Measurements from ENCODE around the gene DBP.

The DBP gene

DNA sequence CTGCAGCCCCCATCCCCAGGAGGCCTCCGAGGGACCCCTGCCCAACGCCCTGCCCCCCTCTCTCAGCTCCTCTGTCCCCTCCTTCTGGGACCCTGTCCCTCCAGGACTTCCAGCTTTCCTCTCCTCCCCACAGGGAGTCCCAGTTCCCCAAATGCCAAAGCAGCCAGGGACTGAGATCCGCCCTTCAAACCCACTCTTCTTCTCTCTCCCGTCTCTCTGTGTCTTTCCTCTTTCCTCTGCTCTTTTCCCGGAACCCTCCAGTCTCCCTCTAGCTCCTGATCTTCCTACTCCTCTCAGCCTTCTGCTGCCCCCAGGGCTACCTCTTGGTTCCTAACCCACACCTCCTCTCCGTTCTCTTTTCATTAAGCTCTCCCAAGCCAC lies 8.4 kb upstream of the DBP start:
- H3K27me3 ChIP-seq (ENCODE audit: control insufficient read depth, insufficient read depth, low read length): no peaks in the 10 kb centered on the region
- H3K4me3 ChIP-seq (ENCODE audit: low read length): peak overlapping the region; percentile 76
- H3K36me3 ChIP-seq (ENCODE audit: control insufficient read depth, insufficient read depth, low read length): no peaks in the 10 kb centered on the region
- H3K27ac ChIP-seq (ENCODE audit: low read depth, low read length): peak overlapping the region; percentile 86
- H3K4me1 ChIP-seq (ENCODE audit: control insufficient read depth, insufficient read depth, low read length): peaks cover 10% of the 10 kb centered on the region
- no peak overlapping the region for H3K9ac ChIP-seq (ENCODE audit: low read length)

DNA sequence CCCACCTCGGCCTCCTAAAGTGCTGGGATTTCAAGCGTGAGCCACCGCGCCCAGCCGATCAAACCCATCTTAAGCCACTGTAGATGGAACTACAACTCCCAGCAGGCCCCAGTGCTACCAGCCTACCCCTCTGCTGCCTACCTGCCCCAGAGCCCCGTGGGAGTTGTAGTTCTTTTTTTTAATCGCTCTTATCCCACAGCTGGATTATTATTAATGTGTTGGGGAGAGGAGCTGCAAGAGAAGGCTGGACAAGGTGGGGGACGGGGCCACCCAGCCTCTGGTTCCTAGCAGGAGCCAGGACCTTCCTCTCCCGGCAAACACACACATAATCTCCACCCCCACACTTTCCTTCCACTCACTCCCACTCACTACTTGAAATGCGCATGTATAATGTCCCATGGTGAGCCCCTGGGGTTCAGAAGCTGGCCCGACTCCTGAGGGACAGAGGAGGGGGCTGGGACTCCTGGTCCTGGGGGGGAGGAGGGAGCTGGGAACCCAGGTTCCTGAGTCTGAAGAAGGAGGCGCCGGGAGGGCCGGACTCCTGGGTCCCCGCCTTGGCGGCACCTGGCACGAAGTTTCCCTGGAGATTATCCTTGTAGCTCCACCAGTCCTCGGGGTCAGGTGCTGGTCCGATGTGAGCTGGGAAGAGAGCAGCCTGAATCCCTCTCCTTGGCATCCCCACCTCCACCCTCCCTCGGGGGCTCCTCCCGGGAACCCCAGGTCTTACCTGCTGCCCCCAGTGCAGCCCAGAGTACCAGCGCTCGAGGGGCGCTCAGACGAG lies 7.8 kb upstream of the DBP start:
- peak overlapping the region; percentile 76 for H3K4me3 ChIP-seq (ENCODE audit: low read length)
- peak overlapping the region; percentile 86 for H3K27ac ChIP-seq (ENCODE audit: low read depth, low read length)
- H3K36me3 ChIP-seq (ENCODE audit: control insufficient read depth, insufficient read depth, low read length): no peaks in the 10 kb centered on the region
- no peak overlapping the region for H3K9ac ChIP-seq (ENCODE audit: low read length)
- peaks cover 10% of the 10 kb centered on the region for H3K4me1 ChIP-seq (ENCODE audit: control insufficient read depth, insufficient read depth, low read length)
- H3K27me3 ChIP-seq (ENCODE audit: control insufficient read depth, insufficient read depth, low read length): no peaks in the 10 kb centered on the region

DNA sequence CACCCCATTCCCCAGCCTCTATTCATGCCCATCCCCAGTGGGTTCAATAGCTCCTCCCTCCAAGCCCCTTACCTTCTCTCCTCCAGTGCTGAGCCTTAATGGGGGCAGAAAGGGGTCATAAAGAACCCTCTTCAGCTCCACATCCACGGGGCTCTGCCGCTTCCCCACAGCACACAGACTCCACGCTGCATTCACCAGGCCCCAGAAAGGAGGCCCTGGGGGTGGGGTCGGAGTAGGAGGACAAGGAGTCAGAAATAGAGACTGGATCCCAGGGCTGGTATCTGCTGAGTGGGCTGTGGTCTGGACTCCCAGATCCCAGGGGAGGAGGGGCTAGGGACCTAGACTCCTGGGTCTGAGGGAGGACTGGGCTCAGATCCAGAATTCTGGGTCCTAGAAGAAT lies 7.2 kb upstream of the DBP start:
- H3K4me1 ChIP-seq (ENCODE audit: control insufficient read depth, insufficient read depth, low read length): peaks cover 10% of the 10 kb centered on the region
- H3K27ac ChIP-seq (ENCODE audit: low read depth, low read length): no peak overlapping the region
- no peaks in the 10 kb centered on the region for H3K27me3 ChIP-seq (ENCODE audit: control insufficient read depth, insufficient read depth, low read length)
- no peak overlapping the region for H3K9ac ChIP-seq (ENCODE audit: low read length)
- no peaks in the 10 kb centered on the region for H3K36me3 ChIP-seq (ENCODE audit: control insufficient read depth, insufficient read depth, low read length)
- H3K4me3 ChIP-seq (ENCODE audit: low read length): peak overlapping the region; percentile 76

DNA sequence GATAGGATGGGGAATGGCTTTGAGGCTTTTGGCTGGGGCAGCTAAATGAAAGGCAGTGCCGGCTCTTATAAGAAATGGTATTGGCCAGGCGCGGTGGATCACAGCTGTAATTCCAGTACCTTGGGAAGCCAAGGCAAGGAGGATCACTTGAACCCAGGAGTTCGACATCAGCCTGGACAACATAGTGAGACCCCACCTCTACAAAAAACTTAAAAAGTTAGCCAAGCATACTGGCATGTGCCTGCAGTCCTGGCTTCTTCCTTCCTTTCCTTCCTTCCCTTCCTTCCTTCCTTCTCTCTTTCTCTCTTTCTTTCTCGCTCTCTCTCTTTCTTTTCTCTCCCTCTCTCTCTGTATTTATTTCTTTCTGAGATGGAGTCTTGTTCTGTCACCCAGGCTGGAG lies 5.7 kb upstream of the DBP start:
- H3K4me1 ChIP-seq (ENCODE audit: control insufficient read depth, insufficient read depth, low read length): peaks cover 15% of the 10 kb centered on the region

DNA sequence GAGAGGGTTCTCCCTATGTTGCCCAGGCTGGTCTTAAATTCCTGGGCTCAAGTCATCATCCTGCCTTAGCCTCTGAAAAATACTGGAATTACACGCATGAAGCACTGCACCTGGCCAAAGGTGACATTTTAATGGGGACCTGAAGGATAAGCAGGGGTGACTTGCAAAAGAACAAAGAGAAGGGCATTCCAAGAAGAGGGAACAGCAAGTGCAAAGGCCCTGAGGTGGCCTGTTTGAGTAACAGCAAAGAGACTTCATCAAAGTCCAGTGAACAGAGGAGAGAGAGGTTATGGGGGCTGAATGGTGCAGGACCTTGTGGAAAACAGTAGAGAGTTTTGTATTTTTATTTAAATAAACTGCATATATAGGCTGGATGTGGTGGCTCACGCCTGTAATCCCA lies 4.7 kb upstream of the DBP start:
- no peaks in the 10 kb centered on the region for H3K27me3 ChIP-seq (ENCODE audit: control insufficient read depth, insufficient read depth, low read length)
- H3K27ac ChIP-seq (ENCODE audit: low read depth, low read length): no peak overlapping the region
- no peak overlapping the region for H3K9ac ChIP-seq (ENCODE audit: low read length)
- no peaks in the 10 kb centered on the region for H3K36me3 ChIP-seq (ENCODE audit: control insufficient read depth, insufficient read depth, low read length)
- H3K4me3 ChIP-seq (ENCODE audit: low read length): no peak overlapping the region
- H3K4me1 ChIP-seq (ENCODE audit: control insufficient read depth, insufficient read depth, low read length): peaks cover 15% of the 10 kb centered on the region

More for the DNA sequence above, 5.7 kb upstream of the DBP start:
- no peak overlapping the region for H3K9ac ChIP-seq (ENCODE audit: low read length)
- no peaks in the 10 kb centered on the region for H3K27me3 ChIP-seq (ENCODE audit: control insufficient read depth, insufficient read depth, low read length)
- no peak overlapping the region for H3K27ac ChIP-seq (ENCODE audit: low read depth, low read length)
- H3K36me3 ChIP-seq (ENCODE audit: control insufficient read depth, insufficient read depth, low read length): no peaks in the 10 kb centered on the region
- H3K4me3 ChIP-seq (ENCODE audit: low read length): no peak overlapping the region

DNA sequence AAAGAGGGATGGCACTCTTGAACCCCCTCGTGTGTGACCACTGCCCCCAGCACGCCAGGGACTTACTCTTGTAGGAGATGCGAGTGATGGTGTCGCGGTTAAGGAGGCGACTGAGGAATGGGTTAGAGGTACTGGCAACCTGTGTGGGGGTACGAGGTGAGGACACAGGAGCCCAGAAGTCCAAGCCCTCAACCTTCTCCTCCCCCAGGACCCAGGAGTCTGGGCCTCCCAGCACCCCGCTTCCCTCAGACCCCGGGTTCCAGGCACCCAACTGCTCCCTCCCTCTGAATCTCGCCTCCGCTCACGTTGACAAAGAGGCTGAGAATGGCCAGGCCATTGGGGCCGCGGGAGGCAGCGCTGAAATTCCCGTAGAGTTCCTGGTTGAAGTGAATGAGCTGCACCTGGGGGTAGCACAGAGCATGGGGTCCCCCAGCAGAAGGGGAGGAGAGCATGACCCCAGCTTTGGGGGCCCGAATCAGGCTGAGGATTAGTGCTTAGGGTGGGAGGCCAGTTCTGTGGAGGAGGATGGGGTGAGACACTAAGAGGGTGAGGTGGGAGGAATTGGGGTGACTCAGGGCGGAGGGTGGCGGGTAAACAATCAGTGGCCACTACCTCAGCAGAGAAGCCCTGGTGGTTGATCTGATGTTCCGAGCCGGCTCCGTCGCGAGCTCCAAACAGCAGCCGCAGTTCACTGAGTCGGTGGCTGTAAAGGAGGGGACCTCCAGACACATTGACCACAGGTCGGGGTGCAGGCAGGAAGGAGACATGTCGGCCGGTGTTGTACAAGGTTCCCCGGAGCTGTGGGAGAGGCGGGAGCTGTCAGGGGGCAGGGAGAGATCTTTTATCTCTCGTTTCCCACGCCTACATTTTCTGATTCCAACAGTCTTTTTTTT lies 2.5 kb upstream of the DBP start:
- Histone ChIP-seq H3K27ac (ENCODE audit: low read depth, low read length) (no peak overlapping the region), H3K9ac (ENCODE audit: low read length) (no peak overlapping the region), H3K4me1 (ENCODE audit: control insufficient read depth, insufficient read depth, low read length) (peaks cover 15% of the 10 kb centered on the region), H3K4me3 (ENCODE audit: low read length) (no peak overlapping the region), H3K36me3 (ENCODE audit: control insufficient read depth, insufficient read depth, low read length) (no peaks in the 10 kb centered on the region), H3K27me3 (ENCODE audit: control insufficient read depth, insufficient read depth, low read length) (no peaks in the 10 kb centered on the region)

DNA sequence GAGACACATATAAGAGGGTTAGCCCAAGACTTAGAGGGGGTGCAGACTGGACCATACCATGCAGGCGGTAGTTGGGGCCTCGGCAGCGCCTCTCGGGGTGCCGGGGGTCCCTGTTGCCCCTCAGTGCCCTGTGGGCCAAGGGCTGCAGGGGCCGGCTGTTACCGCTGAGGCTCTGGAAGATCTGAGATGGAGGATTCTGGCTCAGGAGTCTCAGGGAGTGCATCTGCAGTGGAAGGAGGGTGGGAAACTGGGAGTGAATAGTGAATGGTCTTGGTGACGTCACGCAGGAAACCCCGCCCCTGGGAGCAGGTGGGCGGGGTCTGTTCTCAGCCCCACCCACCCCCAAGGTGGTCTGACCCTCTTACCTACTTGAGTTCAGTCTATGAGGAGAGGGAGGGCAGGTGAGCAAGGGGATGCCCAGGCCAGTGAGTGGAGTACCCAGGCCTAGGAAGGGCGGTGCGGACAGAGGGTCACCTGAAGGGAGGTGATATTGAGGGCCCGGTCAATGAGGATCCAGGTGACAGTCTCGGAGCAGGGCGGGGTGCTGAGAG lies 1.7 kb upstream of the DBP start:
- Histone ChIP-seq H3K4me1 (ENCODE audit: control insufficient read depth, insufficient read depth, low read length) (peaks cover 16% of the 10 kb centered on the region), H3K36me3 (ENCODE audit: control insufficient read depth, insufficient read depth, low read length) (no peaks in the 10 kb centered on the region), H3K9ac (ENCODE audit: low read length) (peak overlapping the region; percentile 14), H3K27ac (ENCODE audit: low read depth, low read length) (peak overlapping the region; percentile 98), H3K4me3 (ENCODE audit: low read length) (peak overlapping the region; percentile 56), H3K27me3 (ENCODE audit: control insufficient read depth, insufficient read depth, low read length) (no peaks in the 10 kb centered on the region)

DNA sequence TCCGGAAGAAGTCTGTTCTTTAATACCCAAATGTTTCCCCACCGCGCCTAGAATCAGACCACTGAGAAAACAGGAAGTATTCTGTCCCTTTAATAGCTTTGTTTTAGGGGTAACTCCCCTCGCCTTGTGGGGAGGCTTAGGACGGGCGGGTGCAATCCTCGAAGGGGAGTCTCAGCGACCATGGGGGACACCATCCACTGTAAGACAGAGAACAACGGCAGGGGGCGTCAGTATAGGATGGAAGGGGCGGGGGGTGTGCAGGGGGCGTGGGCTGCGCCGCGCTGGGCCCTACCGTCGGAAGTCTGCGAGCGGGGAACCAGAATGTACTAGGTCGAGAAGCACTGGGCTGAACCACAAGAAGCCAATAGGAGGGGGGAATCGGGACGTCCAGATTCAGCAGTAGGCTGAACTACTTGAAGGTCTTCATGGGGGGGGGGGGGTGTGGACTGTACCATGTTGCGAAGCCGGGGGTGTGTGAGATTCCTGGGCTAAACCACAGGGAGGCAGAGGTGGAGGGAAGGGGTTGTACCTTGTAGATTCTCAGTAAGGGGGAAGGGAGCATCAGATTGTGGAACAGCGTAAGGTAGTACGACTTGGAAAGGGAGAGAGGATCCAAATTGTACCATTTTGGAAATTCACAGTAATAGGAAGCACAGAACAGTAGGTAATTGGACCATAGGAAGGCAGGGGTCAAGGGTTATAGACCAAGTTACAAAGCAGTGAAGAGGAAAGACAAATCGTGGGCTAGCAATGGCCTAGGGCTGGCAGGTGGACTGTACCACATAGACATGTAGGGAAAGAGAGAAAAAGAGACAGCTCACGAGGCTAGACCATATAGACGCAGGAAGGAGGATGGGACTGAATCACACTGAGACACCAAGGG lies 1.0 kb upstream of the DBP start:
- Histone ChIP-seq H3K4me1 (ENCODE audit: control insufficient read depth, insufficient read depth, low read length) (peaks cover 23% of the 10 kb centered on the region), H3K9ac (ENCODE audit: low read length) (peak overlapping the region; percentile 38), H3K27me3 (ENCODE audit: control insufficient read depth, insufficient read depth, low read length) (no peaks in the 10 kb centered on the region), H3K4me3 (ENCODE audit: low read length) (peak overlapping the region; percentile 71), H3K36me3 (ENCODE audit: control insufficient read depth, insufficient read depth, low read length) (peaks cover 2% of the 10 kb centered on the region), H3K27ac (ENCODE audit: low read depth, low read length) (peak overlapping the region; percentile 98)

DNA sequence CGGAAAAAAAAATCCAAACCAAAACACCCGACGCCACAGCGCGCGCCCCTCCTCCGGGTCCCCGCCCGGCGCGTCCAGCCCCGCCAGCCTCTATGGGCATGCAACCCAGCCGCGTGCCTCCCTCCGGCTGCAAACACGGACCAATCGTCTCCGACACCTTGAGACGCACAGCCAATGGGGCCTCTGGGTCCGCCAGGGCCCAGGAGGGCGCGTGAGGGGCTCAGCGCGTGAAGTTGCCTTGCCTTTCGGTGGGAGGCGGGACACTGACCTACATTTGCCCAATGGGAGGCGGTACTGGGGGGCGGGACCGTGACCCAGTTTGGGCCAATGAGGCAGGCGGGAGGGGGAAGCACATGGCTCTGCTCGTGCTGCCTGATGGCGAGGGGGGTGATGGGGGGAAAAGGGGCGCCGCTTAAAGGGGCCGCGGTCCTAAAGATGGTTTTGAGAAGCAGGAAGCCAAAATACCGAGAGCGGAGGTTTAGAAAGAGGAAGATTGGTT lies 319 bp upstream of the DBP start:
- no peaks in the 10 kb centered on the region for H3K27me3 ChIP-seq (ENCODE audit: control insufficient read depth, insufficient read depth, low read length)
- peaks cover 30% of the 10 kb centered on the region for H3K4me1 ChIP-seq (ENCODE audit: control insufficient read depth, insufficient read depth, low read length)
- peaks cover 8% of the 10 kb centered on the region for H3K36me3 ChIP-seq (ENCODE audit: control insufficient read depth, insufficient read depth, low read length)
- H3K27ac ChIP-seq (ENCODE audit: low read depth, low read length): peak overlapping the region; percentile 98
- H3K9ac ChIP-seq (ENCODE audit: low read length): peak overlapping the region; percentile 38
- peak overlapping the region; percentile 97 for H3K4me3 ChIP-seq (ENCODE audit: low read length)

DNA sequence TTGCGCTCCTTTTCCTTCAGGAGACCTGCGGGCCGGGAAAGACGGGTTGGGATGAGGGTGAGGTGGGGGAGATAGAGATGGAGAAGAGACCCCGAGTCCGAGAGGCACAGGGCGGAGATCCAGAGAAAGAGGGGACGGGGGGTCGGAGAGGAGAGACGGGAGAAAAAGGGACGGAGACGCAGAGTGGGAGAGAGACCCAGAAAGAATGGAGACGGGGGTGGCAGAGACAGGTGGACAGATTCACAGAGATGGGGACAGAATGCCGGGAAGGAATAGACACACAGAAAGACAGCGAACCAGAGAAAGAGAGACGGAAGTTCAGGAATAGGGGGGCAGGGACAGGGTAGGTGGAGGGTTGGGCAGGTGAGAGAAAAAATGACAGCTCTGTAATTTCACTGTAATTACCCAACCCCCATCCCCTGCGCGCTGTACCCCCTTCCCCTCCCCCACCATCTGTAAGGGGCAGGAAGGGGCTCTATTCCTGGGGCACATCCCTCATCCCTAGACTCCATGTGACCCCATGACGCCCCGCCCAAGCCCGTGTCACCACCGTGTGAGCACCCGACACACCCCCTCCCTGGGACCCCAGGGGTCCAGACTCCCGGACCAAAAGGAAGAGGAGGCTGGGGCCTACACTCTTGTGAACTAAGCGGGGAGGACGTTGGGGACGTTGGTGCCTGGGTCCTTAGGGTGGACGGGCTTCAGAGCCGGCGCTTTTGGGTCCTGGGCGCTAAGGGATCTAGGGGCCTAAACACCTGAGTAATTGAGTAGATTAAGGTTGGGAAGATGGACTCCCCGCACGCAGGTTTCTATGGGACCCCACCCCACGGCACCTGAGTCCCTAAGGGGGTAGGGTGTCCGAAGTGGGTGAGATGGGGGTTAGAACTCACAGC lies 967 bp downstream of the DBP start:
- peak overlapping the region; percentile 98 for H3K27ac ChIP-seq (ENCODE audit: low read depth, low read length)
- peak overlapping the region; percentile 75 for H3K9ac ChIP-seq (ENCODE audit: low read length)
- H3K27me3 ChIP-seq (ENCODE audit: control insufficient read depth, insufficient read depth, low read length): no peaks in the 10 kb centered on the region
- H3K4me1 ChIP-seq (ENCODE audit: control insufficient read depth, insufficient read depth, low read length): peaks cover 32% of the 10 kb centered on the region
- peak overlapping the region; percentile 97 for H3K4me3 ChIP-seq (ENCODE audit: low read length)
- peaks cover 12% of the 10 kb centered on the region for H3K36me3 ChIP-seq (ENCODE audit: control insufficient read depth, insufficient read depth, low read length)
